GM23338 (cell line): ENCODE measurements around the gene MAST3.

Experiments used
- CTCF ChIP-seq, 2 experiments: fragments of 200-600 bp in 1 of 2; sonication (generic) in 1 of 2; conservative IDR thresholded peaks; 2 replicates each; pipeline versions ENCODE4 v1.5.1 to v1.6.1; 2016 to 2017; ENCODE audit warnings: antibody characterized with exemption in 2 of 2, low read depth in 2 of 2, mild to moderate bottlenecking in 2 of 2, moderate library complexity in 1 of 2
- EZH2 ChIP-seq: fragments of 200-600 bp; sonication (generic); IDR thresholded peaks from one replicate; pipeline ENCODE4 v1.8.0; 2017; ENCODE audit warnings: antibody characterized with exemption, mild to moderate bottlenecking, low read depth; ENCODE audit not compliant: unreplicated experiment

DNA sequence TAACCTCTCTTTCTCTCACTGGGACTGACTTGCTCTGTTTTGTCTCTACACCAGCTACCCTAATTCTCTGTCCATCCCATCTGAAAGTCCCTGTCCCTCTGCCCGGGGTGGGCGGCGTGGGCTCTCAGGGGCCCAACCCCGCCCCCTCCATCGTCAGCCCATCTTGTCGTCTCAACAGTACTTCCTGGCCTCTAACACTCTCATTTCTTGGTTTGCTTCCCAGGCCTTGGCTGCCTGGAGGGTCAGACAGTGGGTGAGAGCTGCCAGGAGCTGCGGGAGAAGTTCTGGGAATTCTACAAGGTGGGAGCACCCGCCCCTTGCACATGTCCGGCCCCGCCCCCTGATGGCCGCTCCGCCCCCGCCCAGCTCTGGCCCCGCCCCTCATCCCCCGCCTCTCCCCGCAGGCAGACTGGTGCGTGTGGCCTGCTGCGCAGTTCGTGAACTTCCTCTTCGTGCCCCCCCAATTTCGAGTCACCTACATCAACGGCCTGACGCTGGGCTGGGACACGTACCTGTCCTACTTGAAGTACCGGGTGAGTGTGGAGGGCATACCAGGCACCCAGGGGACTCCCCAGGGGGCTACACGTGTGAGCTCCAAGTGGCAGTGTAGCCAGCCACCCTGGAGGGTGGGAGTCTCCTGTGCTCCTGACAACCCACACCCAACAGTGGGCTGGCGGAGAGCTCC lies 97.1 kb downstream of the MAST3 start:
- TF ChIP-seq EZH2, result no peak
- no peak for TF ChIP-seq CTCF (conservative IDR thresholded peaks at IDR 0.05; ENCODE audit: low read depth in 2 of 2)
